BJ (cell line): ENCODE data around the gene MEIS2. TPM values are rescaled to one million over a fixed set of nuclear protein-coding genes. Genes with fewer than 3 reads are reported as not detected.

ENCODE experiments used
- CTCF ChIA-PET: fragments of 350-600 bp; formaldehyde crosslinking; extraction: SDS; loops from one replicate; lab custom pipeline; 2021; ENCODE audit warnings: antibody characterized with exemption, inconsistent platforms; lab: Yijun Ruan, JAX
- POLR2A ChIA-PET: fragments of 300-600 bp; sonication (Branson Sonifier 250); formaldehyde crosslinking; extraction: SDS; loops from one replicate; lab custom pipeline; 2021; ENCODE audit warnings: antibody characterized with exemption; lab: Charles Lee
- DNase-seq: peaks from one replicate; pipeline ENCODE4 v3.0.0-alpha.2; 2011; ENCODE audit warnings: low read depth
- H3K27me3 ChIP-seq: 2 replicates; pipeline ENCODE4 v1.6.0; 2011; ENCODE audit warnings: low read length; ENCODE audit not compliant: control insufficient read depth, insufficient read depth
- H3K36me3 ChIP-seq: 2 replicates; pipeline ENCODE4 v1.5.1; 2011; ENCODE audit warnings: low read length; ENCODE audit not compliant: control insufficient read depth, insufficient read depth
- H3K4me3 ChIP-seq: 2 replicates; pipeline ENCODE4 v1.5.1; 2011; ENCODE audit warnings: low read depth, mild to moderate bottlenecking, control low read depth, low read length
- polyA plus RNA-seq: library from polyadenylated mRNA; depleted of rRNA; stranded (reverse); fragments of >200 nt; gene quantifications from 2 replicates; pipeline ENCODE4 v1.2.3, GENCODE V29; 2011
- TF ChIP-seq, protein P1 (sequence below): IDR thresholded peaks from 2 replicates; pipeline ENCODE4 v1.5.1; 2011; ENCODE audit warnings: low read depth, mild to moderate bottlenecking, control low read depth, inconsistent platforms, low read length, moderate library complexity; ENCODE audit not compliant: insufficient read depth

MEIS2 gene
- polyA plus RNA-seq, 1 experiment, result 54.1 TPM

DNA sequence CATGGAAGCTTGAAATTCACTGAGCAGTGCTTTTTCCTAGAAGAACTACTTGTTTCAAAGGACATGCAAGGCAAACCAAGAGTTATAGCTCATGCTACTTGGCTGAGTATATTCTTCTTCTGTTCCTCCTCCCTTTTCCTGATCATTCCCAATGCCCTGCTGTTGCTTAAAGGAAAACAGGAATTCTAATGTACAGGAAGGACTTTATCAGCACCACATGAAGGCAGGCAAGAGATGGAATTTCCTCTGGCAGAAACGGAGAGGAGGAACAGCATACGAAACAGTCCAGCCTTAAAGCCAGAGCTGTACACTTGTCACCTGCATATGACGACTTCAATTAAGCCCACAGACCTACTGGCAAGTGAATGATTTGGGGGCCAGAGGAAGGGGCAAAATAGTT lies 15.7 kb downstream of the MEIS2 start:
- H3K27me3 ChIP-seq, result no peaks in the 10 kb centered on the region
- POLR2A ChIA-PET, result no interaction called here
- TF ChIP-seq, protein P1, sequence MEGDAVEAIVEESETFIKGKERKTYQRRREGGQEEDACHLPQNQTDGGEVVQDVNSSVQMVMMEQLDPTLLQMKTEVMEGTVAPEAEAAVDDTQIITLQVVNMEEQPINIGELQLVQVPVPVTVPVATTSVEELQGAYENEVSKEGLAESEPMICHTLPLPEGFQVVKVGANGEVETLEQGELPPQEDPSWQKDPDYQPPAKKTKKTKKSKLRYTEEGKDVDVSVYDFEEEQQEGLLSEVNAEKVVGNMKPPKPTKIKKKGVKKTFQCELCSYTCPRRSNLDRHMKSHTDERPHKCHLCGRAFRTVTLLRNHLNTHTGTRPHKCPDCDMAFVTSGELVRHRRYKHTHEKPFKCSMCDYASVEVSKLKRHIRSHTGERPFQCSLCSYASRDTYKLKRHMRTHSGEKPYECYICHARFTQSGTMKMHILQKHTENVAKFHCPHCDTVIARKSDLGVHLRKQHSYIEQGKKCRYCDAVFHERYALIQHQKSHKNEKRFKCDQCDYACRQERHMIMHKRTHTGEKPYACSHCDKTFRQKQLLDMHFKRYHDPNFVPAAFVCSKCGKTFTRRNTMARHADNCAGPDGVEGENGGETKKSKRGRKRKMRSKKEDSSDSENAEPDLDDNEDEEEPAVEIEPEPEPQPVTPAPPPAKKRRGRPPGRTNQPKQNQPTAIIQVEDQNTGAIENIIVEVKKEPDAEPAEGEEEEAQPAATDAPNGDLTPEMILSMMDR, result no peak
- DNase-seq, result no peak
- H3K36me3 ChIP-seq, result peaks cover 6% of the 10 kb centered on the region
- CTCF ChIA-PET, result no interaction called here
- no peak overlapping the region for H3K4me3 ChIP-seq

DNA sequence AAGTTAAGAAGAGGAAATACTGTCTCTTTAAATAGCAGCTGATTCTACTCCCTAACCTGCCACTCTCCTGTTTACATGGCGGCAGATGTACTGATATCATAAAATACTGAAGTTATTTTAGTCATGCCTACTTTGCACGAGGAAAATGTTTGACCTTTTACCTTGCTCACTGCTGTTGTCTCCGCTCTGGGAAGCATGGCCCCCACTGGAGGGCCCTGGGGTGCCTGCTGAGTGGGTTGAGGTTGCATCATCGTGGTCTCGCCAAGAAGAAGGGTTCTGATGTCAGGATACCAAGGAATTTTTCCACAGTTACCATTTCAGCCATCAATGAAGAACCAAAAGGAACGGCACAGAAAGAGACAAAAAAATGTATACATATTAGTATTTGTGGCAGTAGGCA lies 16.7 kb downstream of the MEIS2 start:
- no peak overlapping the region for H3K4me3 ChIP-seq
- peaks cover 6% of the 10 kb centered on the region for H3K36me3 ChIP-seq
- TF ChIP-seq, protein P1, result no peak
- ChIA-PET CTCF (no interaction called here), POLR2A (no interaction called here)
- DNase-seq, result no peak
- no peaks in the 10 kb centered on the region for H3K27me3 ChIP-seq

DNA sequence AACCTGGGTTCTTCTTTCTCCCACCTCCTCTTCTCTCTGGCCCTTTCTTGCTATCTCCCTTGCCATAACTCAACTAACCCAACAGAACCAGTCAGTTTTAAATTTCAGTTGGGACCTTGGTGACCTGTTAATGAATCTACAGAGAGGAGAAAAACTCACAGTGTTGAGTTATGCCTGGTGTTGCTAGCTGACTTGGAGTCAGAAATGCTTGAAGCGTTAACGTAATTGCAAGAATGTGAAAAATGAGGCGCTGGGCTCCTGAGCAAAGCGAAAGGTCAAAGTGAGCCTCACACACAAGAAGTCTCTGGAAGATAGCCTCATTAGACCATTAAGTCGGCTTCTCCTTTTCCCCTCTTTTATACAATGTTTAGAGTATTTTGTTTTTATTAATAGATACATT lies 18.4 kb downstream of the MEIS2 start:
- POLR2A ChIA-PET, result interaction anchor here (0.7 kb wide), 1 partner anchor 283 kb away, joined by 4 read pairs; no protein-coding TSS in a partner anchor
- H3K4me3 ChIP-seq, result no peak overlapping the region
- peaks cover 8% of the 10 kb centered on the region for H3K36me3 ChIP-seq
- TF ChIP-seq, protein P1, result no peak
- no peak for DNase-seq
- no peaks in the 10 kb centered on the region for H3K27me3 ChIP-seq
- CTCF ChIA-PET, result no interaction called here

DNA sequence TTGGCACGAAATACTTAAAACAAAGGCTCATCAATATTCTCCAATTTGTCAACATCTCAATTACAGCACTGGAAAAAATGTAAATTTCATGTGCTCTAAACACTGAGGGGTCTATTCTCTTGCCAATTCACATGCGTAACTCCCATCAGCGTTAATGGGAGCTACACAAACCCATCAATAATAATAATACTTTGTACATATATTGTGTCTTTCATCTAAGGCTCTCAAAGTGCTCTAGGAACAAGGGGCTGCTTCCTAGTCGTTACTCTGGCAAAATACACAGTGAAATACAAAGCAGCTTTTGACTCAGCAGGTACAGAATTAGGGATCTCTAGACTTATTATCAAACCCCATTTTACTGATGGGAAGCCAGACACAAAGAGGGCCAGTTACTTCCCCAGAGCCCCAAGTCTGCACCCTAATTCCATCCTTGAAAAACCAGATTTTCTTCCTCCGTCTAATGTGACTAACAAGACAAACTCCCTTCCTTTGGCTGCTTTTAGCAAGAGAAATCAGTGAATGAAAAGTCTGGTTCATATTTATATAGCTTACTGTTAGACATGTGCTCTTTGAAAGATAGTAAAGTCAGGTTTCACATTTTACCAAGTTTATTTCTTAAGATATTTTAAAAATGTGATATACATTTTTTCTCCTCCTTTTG lies 20.0 kb downstream of the MEIS2 start:
- ChIA-PET CTCF (interaction anchor here (1.2 kb wide), 1 partner anchor 19 kb away, joined by 4 read pairs; no protein-coding TSS in a partner anchor), POLR2A (no interaction called here)
- peaks cover 6% of the 10 kb centered on the region for H3K36me3 ChIP-seq
- TF ChIP-seq, protein P1, result no peak
- H3K4me3 ChIP-seq, result no peak overlapping the region
- H3K27me3 ChIP-seq, result no peaks in the 10 kb centered on the region
- no peak for DNase-seq

DNA sequence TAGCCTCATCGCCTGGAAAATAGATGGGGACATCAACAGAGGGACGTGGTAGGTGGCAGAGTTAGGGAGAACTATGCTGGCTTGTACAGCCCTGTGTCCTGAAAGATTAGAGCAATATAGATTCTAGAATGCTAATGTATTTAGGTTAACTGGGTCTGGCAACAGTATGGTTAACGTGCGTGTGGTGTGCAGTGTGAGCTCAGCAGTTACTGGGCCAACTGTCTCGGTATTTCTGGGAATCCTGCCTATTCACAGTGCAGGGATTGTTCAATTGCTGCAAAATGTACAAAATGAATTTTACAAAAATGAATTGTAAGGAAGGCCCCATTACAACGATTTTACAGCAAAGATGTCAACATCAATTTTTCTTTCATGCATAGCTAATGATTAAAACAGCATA lies 20.6 kb downstream of the MEIS2 start:
- Histone ChIP-seq H3K36me3 (peaks cover 6% of the 10 kb centered on the region), H3K4me3 (no peak overlapping the region), H3K27me3 (no peaks in the 10 kb centered on the region)
- no peak for DNase-seq
- CTCF ChIA-PET, result interaction anchor here (1.2 kb wide), 1 partner anchor 18 kb away, joined by 4 read pairs; no protein-coding TSS in a partner anchor
- POLR2A ChIA-PET, result no interaction called here
- TF ChIP-seq, protein P1, result no peak
